K562 (cell line): ENCODE measurements around the gene DPP9. TPM values are rescaled to one million over a fixed set of nuclear protein-coding genes. Genes with fewer than 3 reads are reported as not detected.

Experiments used
- ARID3B ChIP-seq: fragments of 250-450 bp; sonication (Bioruptor Pico); IDR thresholded peaks from 2 replicates; pipeline ENCODE4 v1.4.0; 2020; ENCODE audit warnings: borderline replicate concordance
- BMI1 ChIP-seq: fragments of 150-350 bp; IDR thresholded peaks from 2 replicates; pipeline ENCODE4 v1.6.1; 2014; ENCODE audit warnings: low read length
- CBX1 ChIP-seq: sonication (generic); IDR thresholded peaks from 2 replicates; pipeline ENCODE4 v1.6.1; 2016; ENCODE audit warnings: antibody characterized with exemption, low read depth, mild to moderate bottlenecking
- LEF1 ChIP-seq: fragments of 450-650 bp; IDR thresholded peaks from 2 replicates; pipeline ENCODE4 v1.6.1; 2016; ENCODE audit warnings: mild to moderate bottlenecking
- MAZ ChIP-seq, 2 experiments: fragments of 450-650 bp in 1 of 2; sonication (generic) in 1 of 2; formaldehyde crosslinking; IDR thresholded peaks in 1 of 2; conservative IDR thresholded peaks in 1 of 2; 2 replicates each; pipeline versions ENCODE4 v1.4.0 to v1.5.0; 2020; ENCODE audit warnings: mild to moderate bottlenecking in 1 of 2, missing genetic modification reagents in 1 of 2
- NBN ChIP-seq: fragments of 450-650 bp; IDR thresholded peaks from 2 replicates; pipeline ENCODE4 v1.6.1; 2016; ENCODE audit warnings: low read depth, mild to moderate bottlenecking
- NR2C1 ChIP-seq, 2 experiments: fragments of 450-650 bp; IDR thresholded peaks; 2 replicates each; pipeline ENCODE4 v1.6.1; 2017; ENCODE audit warnings: mild to moderate bottlenecking in 2 of 2, antibody characterized with exemption in 1 of 2, inconsistent platforms in 1 of 2, missing compliant biosample characterization in 1 of 2, missing genetic modification characterization in 1 of 2
- POLR2G ChIP-seq: fragments of 200-400 bp; formaldehyde crosslinking; IDR thresholded peaks from 2 replicates; pipeline ENCODE4 v1.6.1; 2017; ENCODE audit warnings: low read depth, mild to moderate bottlenecking, antibody characterized with exemption, low read length, moderate library complexity
- PPARD ChIP-seq: fragments of 250-450 bp; sonication (Bioruptor Pico); IDR thresholded peaks from 2 replicates; pipeline ENCODE4 v1.8.0; 2022; ENCODE audit warnings: inconsistent platforms, mild to moderate bottlenecking, moderate library complexity
- RERE ChIP-seq: sonication (generic); formaldehyde crosslinking; IDR thresholded peaks from 2 replicates; pipeline ENCODE4 v1.8.0; 2023; ENCODE audit warnings: missing genetic modification reagents, mild to moderate bottlenecking, borderline replicate concordance
- RUNX1 ChIP-seq: sonication (generic); IDR thresholded peaks from 2 replicates; pipeline ENCODE4 v1.6.1; 2016; ENCODE audit warnings: antibody characterized with exemption, low read depth
- ZNF121 ChIP-seq: sonication (generic); formaldehyde crosslinking; conservative IDR thresholded peaks from 2 replicates; pipeline ENCODE4 v1.8.0; 2022; ENCODE audit warnings: missing genetic modification reagents
- ZNF699 ChIP-seq: fragments of 250-450 bp; sonication (Bioruptor Pico); IDR thresholded peaks from 2 replicates; pipeline ENCODE4 v1.8.0; 2021; ENCODE audit warnings: mild to moderate bottlenecking, moderate library complexity; ENCODE audit not compliant: insufficient replicate concordance
- polyA plus RNA-seq, 8 experiments: library from polyadenylated mRNA; depleted of rRNA in 4 of 8; stranded (reverse) in 5 of 8; unstranded in 3 of 8; fragments of >200 nt; fragmentation: Nextera tagmentation in 2 of 8; fragmentation: Illumina TruSeq in 1 of 8; extraction: Ambion mirVana in 2 of 8; extraction: Trizol in 1 of 8; gene quantifications; 2 replicates each; pipeline versions ENCODE4 v1.2.1 to v1.2.3, GENCODE V29; 2011 to 2014; ENCODE audit warnings: inconsistent platforms in 1 of 8, missing spikeins in 1 of 8
- total RNA-seq, 7 experiments: library from RNA; depleted of rRNA in 6 of 7; stranded (reverse); fragments of >200 nt in 6 of 7; fragmentation: Illumina TruSeq in 2 of 7; extraction: Trizol in 2 of 7; gene quantifications; 2 replicates each; pipeline versions ENCODE4 v1.2.1 to v1.2.3, GENCODE V29; 2011 to 2021; ENCODE audit warnings: low replicate concordance in 1 of 7
- TF ChIP-seq, protein P1 (sequence below), 3 experiments: fragments of 200-800 bp in 1 of 3; fragments of 250-450 bp in 1 of 3; fragments of 450-650 bp in 1 of 3; sonication (Bioruptor Pico) in 1 of 3; sonication (Bioruptor generic) in 1 of 3; formaldehyde crosslinking in 1 of 3; IDR thresholded peaks; 2 replicates each; pipeline versions ENCODE4 v1.6.1 to v1.8.0; 2016 to 2022; ENCODE audit warnings: mild to moderate bottlenecking in 2 of 3, missing genetic modification characterization in 2 of 3, missing compliant biosample characterization in 1 of 3, moderate library complexity in 1 of 3
- TF ChIP-seq, protein P2 (sequence below): fragments of 450-650 bp; formaldehyde crosslinking; IDR thresholded peaks from 2 replicates; pipeline ENCODE4 v1.4.0; 2022; ENCODE audit warnings: mild to moderate bottlenecking, moderate library complexity

The DPP9 gene
- total and polyA plus RNA-seq, 9 of the 15 experiments (the other 6 are each of a cell fraction or from before 2014, with no cell fraction given): 0.90 to 66.7 (median 24.5) TPM

- TF ChIP-seq ARID3B (CRISPR knock-in tag) (no peak), CBX1 (0 out of 2 replicates have a peak, but pooled peaks have one; percentile 9), MAZ (CRISPR knock-in tag; conservative IDR thresholded peaks at IDR 0.05 in 1 of 2, IDR thresholded peaks at IDR 0.05 in 1 of 2) (peak in 1 of 2 experiments; percentile 82; a peak in 2 of 4 replicates), LEF1 (peak; percentile 76; the same call in 1 of the 2 replicates), ZNF699 (no peak), RUNX1 (no peak), RERE (CRISPR knock-in tag) (no peak), POLR2G (no peak), PPARD (CRISPR knock-in tag) (no peak), BMI1 (no peak), NBN (peak; percentile 78; the same call in 1 of the 2 replicates), ZNF121 (CRISPR knock-in tag) (peak; percentile 77), NR2C1 (IDR thresholded peaks at IDR 0.05) (no peak), NR2C1 (tag; IDR thresholded peaks at IDR 0.05) (no peak)
- TF ChIP-seq, protein P1, sequence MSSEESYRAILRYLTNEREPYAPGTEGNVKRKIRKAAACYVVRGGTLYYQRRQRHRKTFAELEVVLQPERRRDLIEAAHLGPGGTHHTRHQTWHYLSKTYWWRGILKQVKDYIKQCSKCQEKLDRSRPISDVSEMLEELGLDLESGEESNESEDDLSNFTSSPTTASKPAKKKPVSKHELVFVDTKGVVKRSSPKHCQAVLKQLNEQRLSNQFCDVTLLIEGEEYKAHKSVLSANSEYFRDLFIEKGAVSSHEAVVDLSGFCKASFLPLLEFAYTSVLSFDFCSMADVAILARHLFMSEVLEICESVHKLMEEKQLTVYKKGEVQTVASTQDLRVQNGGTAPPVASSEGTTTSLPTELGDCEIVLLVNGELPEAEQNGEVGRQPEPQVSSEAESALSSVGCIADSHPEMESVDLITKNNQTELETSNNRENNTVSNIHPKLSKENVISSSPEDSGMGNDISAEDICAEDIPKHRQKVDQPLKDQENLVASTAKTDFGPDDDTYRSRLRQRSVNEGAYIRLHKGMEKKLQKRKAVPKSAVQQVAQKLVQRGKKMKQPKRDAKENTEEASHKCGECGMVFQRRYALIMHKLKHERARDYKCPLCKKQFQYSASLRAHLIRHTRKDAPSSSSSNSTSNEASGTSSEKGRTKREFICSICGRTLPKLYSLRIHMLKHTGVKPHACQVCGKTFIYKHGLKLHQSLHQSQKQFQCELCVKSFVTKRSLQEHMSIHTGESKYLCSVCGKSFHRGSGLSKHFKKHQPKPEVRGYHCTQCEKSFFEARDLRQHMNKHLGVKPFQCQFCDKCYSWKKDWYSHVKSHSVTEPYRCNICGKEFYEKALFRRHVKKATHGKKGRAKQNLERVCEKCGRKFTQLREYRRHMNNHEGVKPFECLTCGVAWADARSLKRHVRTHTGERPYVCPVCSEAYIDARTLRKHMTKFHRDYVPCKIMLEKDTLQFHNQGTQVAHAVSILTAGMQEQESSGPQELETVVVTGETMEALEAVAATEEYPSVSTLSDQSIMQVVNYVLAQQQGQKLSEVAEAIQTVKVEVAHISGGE (CRISPR knock-in tag; IDR thresholded peaks at IDR 0.05): peak in 2 of 3 experiments; percentile 38 to 92; a peak in 3 of 6 replicates
- TF ChIP-seq, protein P2, sequence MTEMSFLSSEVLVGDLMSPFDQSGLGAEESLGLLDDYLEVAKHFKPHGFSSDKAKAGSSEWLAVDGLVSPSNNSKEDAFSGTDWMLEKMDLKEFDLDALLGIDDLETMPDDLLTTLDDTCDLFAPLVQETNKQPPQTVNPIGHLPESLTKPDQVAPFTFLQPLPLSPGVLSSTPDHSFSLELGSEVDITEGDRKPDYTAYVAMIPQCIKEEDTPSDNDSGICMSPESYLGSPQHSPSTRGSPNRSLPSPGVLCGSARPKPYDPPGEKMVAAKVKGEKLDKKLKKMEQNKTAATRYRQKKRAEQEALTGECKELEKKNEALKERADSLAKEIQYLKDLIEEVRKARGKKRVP: no peak
Measured at GRCh38 chr19:4638828-4639530, 84.7 kb downstream of the DPP9 start, which contains the start of gene TNFAIP8L1 (continued).
